Measurements from ENCODE around the gene SAMD4A.

The SAMD4A gene

GRCh38 chr14:54836231-54836630 lies 269.3 kb downstream of the SAMD4A start:
- no peak for DNase-seq

GRCh38 chr14:54837508-54838149 lies 270.7 kb downstream of the SAMD4A start:
- DNase-seq: no peak

DNA sequence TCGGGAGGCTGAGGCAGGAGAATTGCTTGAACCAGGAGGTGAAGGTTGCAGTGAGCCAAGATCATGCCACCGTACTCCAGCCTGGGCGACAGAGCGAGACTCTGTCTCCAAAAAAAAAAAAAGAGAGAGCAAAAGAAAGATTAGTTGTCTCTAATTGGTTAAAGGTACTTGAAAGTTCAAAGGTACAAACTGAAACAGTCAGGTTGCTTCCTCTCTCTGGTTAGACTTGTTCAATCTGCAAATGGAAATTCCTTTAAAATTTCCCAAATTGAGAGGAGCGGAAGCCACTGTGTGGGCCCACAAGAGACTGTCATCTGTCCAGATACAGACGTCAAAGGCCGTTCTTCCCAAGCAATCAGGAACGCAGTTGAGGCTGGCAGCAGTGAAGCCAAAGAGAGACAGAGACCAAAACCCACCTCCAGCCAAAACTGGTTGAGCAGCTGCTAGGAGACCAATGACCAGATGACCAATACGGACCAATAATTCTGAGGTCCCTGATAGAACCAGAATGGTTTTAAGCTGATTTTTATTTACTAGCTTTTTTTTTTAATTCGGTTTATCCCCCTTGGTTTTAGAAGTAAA lies 272.1 kb downstream of the SAMD4A start:
- no peak for DNase-seq

GRCh38 chr14:54839701-54840119 lies 272.8 kb downstream of the SAMD4A start:
- DNase-seq: no peak

DNA sequence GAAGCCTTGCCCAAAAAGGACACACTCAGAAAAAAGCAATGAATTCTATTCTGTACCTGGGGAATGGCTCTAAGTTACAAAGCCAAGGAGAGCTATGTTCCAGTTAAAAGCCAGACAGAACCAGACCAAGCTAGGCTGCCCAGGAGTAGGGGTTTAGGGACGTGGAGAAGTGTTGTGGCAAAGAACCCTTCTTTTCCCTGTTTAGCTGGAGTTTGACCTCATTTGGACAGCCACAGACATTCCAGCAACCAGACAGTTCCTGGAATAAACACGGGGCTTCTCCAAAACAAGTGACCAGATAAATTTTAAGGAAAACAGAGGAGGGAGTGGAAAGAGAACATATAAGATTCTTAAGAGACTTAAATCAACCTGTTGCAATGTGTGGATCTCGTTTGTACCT lies 273.4 kb downstream of the SAMD4A start:
- no peak for DNase-seq

- DNase-seq: no peak
Observed at GRCh38 chr14:54840798-54841197, 273.9 kb downstream of the SAMD4A start.

Data from effector CD8-positive, alpha-beta T cell (primary cell).